Right cardiac atrium (tissue), 5 donors: ENCODE measurements around the gene COL5A1. TPM values are rescaled to one million over a fixed set of nuclear protein-coding genes. Genes with fewer than 3 reads are reported as not detected.

Source experiments
- ATAC-seq, 2 donors: fragments of 200-7000 bp; cut with Tn5 transposase; one replicate each; pipeline versions ENCODE4 v1.8.0 to v1.9.1; 2020; ENCODE audit warnings: moderate library complexity in 2 of 2, mild to moderate bottlenecking in 1 of 2
- DNase-seq, 3 donors: peaks; one replicate each; pipeline ENCODE4 v3.0.0-alpha.2; 2020
- H3K27ac ChIP-seq: one replicate; pipeline ENCODE4 v1.5.1; 2013; ENCODE audit warnings: mild to moderate bottlenecking, low read length, control low read depth, moderate library complexity
- H3K27me3 ChIP-seq: one replicate; pipeline ENCODE4 v1.6.1; 2013; ENCODE audit not compliant: control insufficient read depth, insufficient read depth
- H3K4me1 ChIP-seq: one replicate; pipeline ENCODE4 v1.6.1; 2013; ENCODE audit warnings: low read length; ENCODE audit not compliant: control insufficient read depth, insufficient read depth
- H3K4me3 ChIP-seq: one replicate; pipeline ENCODE4 v1.5.1; 2013; ENCODE audit warnings: low read length, control low read depth
- H3K9me3 ChIP-seq: one replicate; pipeline ENCODE4 v1.6.1; 2013; ENCODE audit warnings: low read length; ENCODE audit not compliant: control insufficient read depth
- WGBS: extraction: QIAGEN DNeasy Blood & Tissue Kit; methylation state at CpG from one replicate; pipeline ENCODE4 v1.1.7; 2013; 5-methylcytosine and 5-hydroxymethylcytosine counted together
- intact Hi-C, 4 donors: fragments of 100-400 bp; cut with DNase I; formaldehyde crosslinking; loops; one replicate each; pipeline versions ENCODE4 v1.11.0 to v1.14.0; 2022 to 2023
- polyA plus RNA-seq: library from polyadenylated mRNA; stranded (reverse); fragments of 200-250 nt; gene quantifications from one replicate; pipeline ENCODE4 v1.2.3, GENCODE V29; 2013
- total RNA-seq, 4 donors: library from RNA; stranded (reverse); fragmentation: NEBNext Ultra II Directional; extraction: Animal tissue kit (Norgen Biotek cat#: 25700); gene quantifications; one replicate each; pipeline ENCODE4 v1.2.1, GENCODE V29; 2021
- donor health status: healthy with polysubstance abuse.
- donor health status: DM: no; HTN: yes; CAD: no.
- donor health status: DM: no; HTN: no; CAD: no.
- donor health status: DM: no; HTN: yes; CAD: no; lungs with severe emphysema.
- donor health status: DM: yes; HTN: yes; CAD: no.

COL5A1 gene
- total and polyA plus RNA-seq, 5 donors = 15.4 to 35.8 (median 22.7) TPM

GRCh38 chr9:134765785-134766184 lies 124.2 kb downstream of the COL5A1 start:
- no peak for ATAC-seq

GRCh38 chr9:134766587-134766986 lies 125.0 kb downstream of the COL5A1 start:
- Histone ChIP-seq H3K27me3 (no peaks in the 10 kb centered on the region), H3K27ac (no peak overlapping the region), H3K4me1 (no peaks in the 10 kb centered on the region), H3K4me3 (no peak overlapping the region), H3K9me3 (no peaks in the 10 kb centered on the region)
- intact Hi-C loops = no loop called here
- 78% methylated on average over 8 of the region's 8 CpGs for WGBS
- ATAC-seq = no peak
- no peak for DNase-seq

More at GRCh38 chr9:134765785-134766184, 124.2 kb downstream of the COL5A1 start:
- no peaks in the 10 kb centered on the region for H3K4me1 ChIP-seq
- DNase-seq = peak in 1 of 3 donors; percentile 44
- no peak overlapping the region for H3K4me3 ChIP-seq
- 67% methylated on average over 15 of the region's 15 CpGs for WGBS
- intact Hi-C loops = no loop called here
- H3K9me3 ChIP-seq = no peaks in the 10 kb centered on the region
- no peak overlapping the region for H3K27ac ChIP-seq
- H3K27me3 ChIP-seq = no peaks in the 10 kb centered on the region

- no peak overlapping the region for H3K27ac ChIP-seq
- intact Hi-C loops = no loop called here
- no peaks in the 10 kb centered on the region for H3K9me3 ChIP-seq
- WGBS = 72% methylated on average over 13 of the region's 13 CpGs
- no peaks in the 10 kb centered on the region for H3K4me1 ChIP-seq
- ATAC-seq = peak; percentile 29 to 44
- DNase-seq = peak in 1 of 3 donors; percentile 57
- no peak overlapping the region for H3K4me3 ChIP-seq
- no peaks in the 10 kb centered on the region for H3K27me3 ChIP-seq
These were observed 126.7 kb downstream of the COL5A1 start for GRCh38 chr9:134768332-134768708.

GRCh38 chr9:134768709-134769351 lies 127.2 kb downstream of the COL5A1 start:
- ATAC-seq (peak; percentile 46 to 69), DNase-seq (peak; percentile 66 to 88 (median 83))
- intact Hi-C loops = no loop called here
- Histone ChIP-seq H3K9me3 (no peaks in the 10 kb centered on the region), H3K27ac (no peak overlapping the region), H3K4me3 (no peak overlapping the region), H3K27me3 (no peaks in the 10 kb centered on the region), H3K4me1 (no peaks in the 10 kb centered on the region)
- WGBS = 56% methylated on average over 23 of the region's 23 CpGs

- no peaks in the 10 kb centered on the region for H3K9me3 ChIP-seq
- no peak overlapping the region for H3K27ac ChIP-seq
- no peak overlapping the region for H3K4me3 ChIP-seq
- WGBS = 62% methylated on average over 34 of the region's 34 CpGs
- ATAC-seq (peak; percentile 26 to 56), DNase-seq (peak in 2 of 3 donors; percentile 70 to 81)
- peaks cover 2% of the 10 kb centered on the region for H3K4me1 ChIP-seq
- no peaks in the 10 kb centered on the region for H3K27me3 ChIP-seq
- intact Hi-C loops = loop anchor here in 1 of 4 donors (10.0 kb wide), 1 partner anchor 56 kb away; no protein-coding TSS in a partner anchor
These were observed 129.7 kb downstream of the COL5A1 start for GRCh38 chr9:134770972-134771971.

- H3K4me1 ChIP-seq = peaks cover 2% of the 10 kb centered on the region
- peak in 2 of 3 donors; percentile 39 to 52 for DNase-seq
- intact Hi-C loops = loop anchor here in 1 of 4 donors (10.0 kb wide), 1 partner anchor 58 kb away; no protein-coding TSS in a partner anchor
- ATAC-seq = no peak
- no peaks in the 10 kb centered on the region for H3K27me3 ChIP-seq
- no peak overlapping the region for H3K27ac ChIP-seq
- WGBS = 92% methylated on average over 12 of the region's 12 CpGs
- H3K9me3 ChIP-seq = no peaks in the 10 kb centered on the region
- H3K4me3 ChIP-seq = no peak overlapping the region
These were observed 130.7 kb downstream of the COL5A1 start for GRCh38 chr9:134772331-134772730.

- H3K4me3 ChIP-seq = no peak overlapping the region
- DNase-seq (peak in 1 of 3 donors; percentile 59), ATAC-seq (peak in 1 of 2 donors; percentile 13)
- no peaks in the 10 kb centered on the region for H3K9me3 ChIP-seq
- intact Hi-C loops = loop anchor here in 1 of 4 donors (10.0 kb wide), 1 partner anchor 59 kb away; no protein-coding TSS in a partner anchor
- H3K4me1 ChIP-seq = peaks cover 4% of the 10 kb centered on the region
- H3K27me3 ChIP-seq = no peaks in the 10 kb centered on the region
- no peak overlapping the region for H3K27ac ChIP-seq
- WGBS = 60% methylated on average over 11 of the region's 11 CpGs
These were observed 132.2 kb downstream of the COL5A1 start for GRCh38 chr9:134773842-134774241.

- Histone ChIP-seq H3K27ac (no peak overlapping the region), H3K9me3 (no peaks in the 10 kb centered on the region), H3K4me3 (no peak overlapping the region), H3K4me1 (peaks cover 4% of the 10 kb centered on the region), H3K27me3 (no peaks in the 10 kb centered on the region)
- DNase-seq (peak in 1 of 3 donors; percentile 18), ATAC-seq (no peak)
- 86% methylated on average over 10 of the region's 10 CpGs for WGBS
- intact Hi-C loops = loop anchor here in 1 of 4 donors (10.0 kb wide), 1 partner anchor 60 kb away; no protein-coding TSS in a partner anchor
These were observed 132.8 kb downstream of the COL5A1 start for GRCh38 chr9:134774410-134774809.

GRCh38 chr9:134775081-134775951 lies 133.7 kb downstream of the COL5A1 start:
- Histone ChIP-seq H3K4me1 (peaks cover 4% of the 10 kb centered on the region), H3K27ac (no peak overlapping the region), H3K9me3 (no peaks in the 10 kb centered on the region), H3K4me3 (no peak overlapping the region), H3K27me3 (no peaks in the 10 kb centered on the region)
- intact Hi-C loops = loop anchor here in 2 of 4 donors (5.0 to 10.0 kb wide), 2 partner anchors 61 to 207 kb away; no protein-coding TSS in a partner anchor
- DNase-seq = peak in 1 of 3 donors; percentile 45
- WGBS = 77% methylated on average over 30 of the region's 30 CpGs
- ATAC-seq = no peak
